Measurements from ENCODE around the gene PI4KB.

- no peak for TF ChIP-seq CTCF (IDR thresholded peaks at IDR 0.05)
- TF ChIP-seq POLR2A (IDR thresholded peaks at IDR 0.05), result no peak
These were observed 80.4 kb downstream of the PI4KB start for GRCh38 chr1:151246786-151247185.

Measured in lower leg skin (tissue), 3 donors.